GM23338 (cell line): Measurements from ENCODE around the gene PIP4K2B. TPM values are rescaled to one million over a fixed set of nuclear protein-coding genes. Genes with fewer than 3 reads are reported as not detected.

Experiments
- ATAC-seq: fragments of 200-7000 bp; cut with Tn5 transposase; 3 replicates; pipeline ENCODE4 v1.9.1; 2020
- DNase-seq: peaks from one replicate; pipeline ENCODE4 v3.0.0-alpha.2; 2015; ENCODE audit warnings: low spot score
- H2AFZ ChIP-seq: fragments of 200-600 bp; sonication (generic); 2 replicates; pipeline ENCODE4 v1.8.0; 2016; ENCODE audit warnings: antibody characterized with exemption, mild to moderate bottlenecking, moderate library complexity
- H3F3A ChIP-seq: fragments of 200-600 bp; sonication (generic); replicated peaks from 2 replicates; pipeline ENCODE4 v1.8.0; 2017; ENCODE audit warnings: antibody characterized with exemption, mixed run types, low read depth
- H3K27ac ChIP-seq: fragments of 200-600 bp; sonication (generic); 2 replicates; pipeline ENCODE4 v1.6.1; 2016; ENCODE audit warnings: low read depth
- H3K27me3 ChIP-seq: fragments of 200-600 bp; sonication (generic); 2 replicates; pipeline ENCODE4 v1.8.0; 2016; ENCODE audit warnings: mild to moderate bottlenecking, mixed run types, moderate library complexity; ENCODE audit not compliant: insufficient read depth
- H3K36me3 ChIP-seq: fragments of 200-600 bp; sonication (generic); 2 replicates; pipeline ENCODE4 v1.8.0; 2016; ENCODE audit warnings: mild to moderate bottlenecking; ENCODE audit not compliant: insufficient read depth
- H3K4me1 ChIP-seq: fragments of 200-600 bp; sonication (generic); 2 replicates; pipeline ENCODE4 v1.8.0; 2016; ENCODE audit warnings: mild to moderate bottlenecking, moderate library complexity; ENCODE audit not compliant: insufficient read depth
- H3K4me2 ChIP-seq: fragments of 200-600 bp; sonication (generic); 2 replicates; pipeline ENCODE4 v1.7.1; 2017; ENCODE audit warnings: mixed run types
- H3K4me3 ChIP-seq: fragments of 200-600 bp; sonication (generic); 2 replicates; pipeline ENCODE4 v1.6.1; 2016; ENCODE audit warnings: mixed run types
- H3K79me2 ChIP-seq: fragments of 200-600 bp; sonication (generic); replicated peaks from 2 replicates; pipeline ENCODE4 v1.8.0; 2017; ENCODE audit warnings: mild to moderate bottlenecking; ENCODE audit not compliant: insufficient read depth
- H3K9me2 ChIP-seq: fragments of 200-600 bp; sonication (generic); 2 replicates; pipeline ENCODE4 v1.8.0; 2017; ENCODE audit not compliant: insufficient read depth
- H4K20me1 ChIP-seq: fragments of 200-600 bp; sonication (generic); replicated peaks from 2 replicates; pipeline ENCODE4 v1.8.0; 2017; ENCODE audit warnings: mild to moderate bottlenecking; ENCODE audit not compliant: insufficient read depth
- H3K27ac Mint-ChIP-seq: 2 replicates; pipeline ENCODE4 v1.8.0; 2020; ENCODE audit warnings: inconsistent platforms, mild to moderate bottlenecking, moderate library complexity, mixed read lengths
- H3K27me3 Mint-ChIP-seq: 3 replicates; pipeline ENCODE4 v1.8.0; 2022; ENCODE audit warnings: low read depth, mild to moderate bottlenecking, moderate library complexity, mixed read lengths, inconsistent platforms; ENCODE audit not compliant: insufficient read depth, poor library complexity
- H3K36me3 Mint-ChIP-seq: 3 replicates; pipeline ENCODE4 v1.8.0; 2021; ENCODE audit warnings: low read depth, mild to moderate bottlenecking, inconsistent platforms, moderate library complexity, mixed read lengths
- H3K4me1 Mint-ChIP-seq: 3 replicates; pipeline ENCODE4 v1.8.0; 2020; ENCODE audit warnings: mild to moderate bottlenecking, inconsistent platforms, mixed read lengths
- H3K4me3 Mint-ChIP-seq: 3 replicates; pipeline ENCODE4 v1.8.0; 2021; ENCODE audit warnings: moderate library complexity, mild to moderate bottlenecking, inconsistent platforms, mixed read lengths
- H3K9me3 Mint-ChIP-seq: 3 replicates; pipeline ENCODE4 v1.8.0; 2020; ENCODE audit warnings: moderate library complexity, mild to moderate bottlenecking, inconsistent platforms, mixed read lengths
- CREB1 ChIP-seq: fragments of 250-450 bp; sonication (Bioruptor Pico); IDR thresholded peaks from 2 replicates; pipeline ENCODE4 v1.5.0; 2020; ENCODE audit warnings: low read depth, mild to moderate bottlenecking, moderate library complexity
- ETS1 ChIP-seq: IDR thresholded peaks from 2 replicates; pipeline ENCODE4 v1.6.1; 2016; ENCODE audit warnings: antibody characterized with exemption
- EZH2 ChIP-seq: fragments of 200-600 bp; sonication (generic); IDR thresholded peaks from one replicate; pipeline ENCODE4 v1.8.0; 2017; ENCODE audit warnings: antibody characterized with exemption, mild to moderate bottlenecking, low read depth; ENCODE audit not compliant: unreplicated experiment
- EZH2phosphoT487 ChIP-seq: fragments of 200-600 bp; sonication (generic); IDR thresholded peaks from one replicate; pipeline ENCODE4 v1.8.1; 2018; ENCODE audit warnings: antibody characterized with exemption; ENCODE audit not compliant: unreplicated experiment
- JUNB ChIP-seq: IDR thresholded peaks from one replicate; pipeline ENCODE4 v1.6.1; 2016; ENCODE audit warnings: antibody characterized with exemption; ENCODE audit not compliant: unreplicated experiment
- NANOG ChIP-seq: IDR thresholded peaks from 2 replicates; pipeline ENCODE4 v1.6.1; 2016; ENCODE audit warnings: antibody characterized with exemption, borderline replicate concordance
- POLR2AphosphoS5 ChIP-seq: IDR thresholded peaks from 2 replicates; pipeline ENCODE4 v1.6.1; 2016; ENCODE audit warnings: antibody characterized with exemption, low read depth
- REST ChIP-seq: IDR thresholded peaks from one replicate; pipeline ENCODE4 v1.6.1; 2018; ENCODE audit warnings: antibody characterized with exemption; ENCODE audit not compliant: unreplicated experiment
- STAT1 ChIP-seq: IDR thresholded peaks from one replicate; pipeline ENCODE4 v1.6.1; 2016; ENCODE audit warnings: antibody characterized with exemption; ENCODE audit not compliant: unreplicated experiment
- ZNF114 ChIP-seq: fragments of 250-450 bp; sonication (Bioruptor Pico); IDR thresholded peaks from 2 replicates; pipeline ENCODE4 v1.5.0; 2020; ENCODE audit warnings: mild to moderate bottlenecking, moderate library complexity
- ZNF331 ChIP-seq: fragments of 250-450 bp; sonication (Bioruptor Pico); IDR thresholded peaks from 2 replicates; pipeline ENCODE4 v1.5.0; 2020; ENCODE audit warnings: low read depth, mild to moderate bottlenecking, moderate library complexity
- ZNF462 ChIP-seq: fragments of 250-450 bp; sonication (Bioruptor Pico); IDR thresholded peaks from 2 replicates; pipeline ENCODE4 v1.5.0; 2020; ENCODE audit warnings: mild to moderate bottlenecking, moderate library complexity
- polyA plus RNA-seq: library from polyadenylated mRNA; unstranded; fragments of >200 nt; fragmentation: Nextera tagmentation; extraction: Ambion mirVana; gene quantifications from 2 replicates; pipeline ENCODE4 v1.2.1, GENCODE V29; 2016
- total RNA-seq: library from RNA; depleted of rRNA; stranded (reverse); fragments of >200 nt; shearing (Covaris generic); gene quantifications from 2 replicates; pipeline ENCODE4 v1.2.3, GENCODE V29; 2014
- TF ChIP-seq, protein P1 (sequence below), 2 experiments: fragments of 200-600 bp in 1 of 2; sonication (generic) in 1 of 2; conservative IDR thresholded peaks; 2 replicates each; pipeline versions ENCODE4 v1.5.1 to v1.6.1; 2016 to 2017; ENCODE audit warnings: antibody characterized with exemption in 2 of 2, low read depth in 2 of 2, mild to moderate bottlenecking in 2 of 2, moderate library complexity in 1 of 2

The PIP4K2B gene
- total and polyA plus RNA-seq, 2 experiments from 2014 or later, result 9.5 to 43.4 TPM

GRCh38 chr17:38738007-38738662 is 61.2 kb downstream of the PIP4K2B start:
- H4K20me1 ChIP-seq, result peaks cover 43% of the 10 kb centered on the region
- H3K4me3 ChIP-seq, result no peak overlapping the region
- H3K27me3 ChIP-seq, result no peaks in the 10 kb centered on the region
- Mint-ChIP-seq H3K4me1 (peaks cover 39% of the 10 kb centered on the region), H3K36me3 (peaks cover 78% of the 10 kb centered on the region), H3K4me3 (no peak overlapping the region; the same call in 2 of the 3 replicates), H3K27me3 (peaks cover 18% of the 10 kb centered on the region), H3K27ac (no peak overlapping the region), H3K9me3 (no peaks in the 10 kb centered on the region)
- peaks cover 33% of the 10 kb centered on the region for H3K79me2 ChIP-seq
- peaks cover 5% of the 10 kb centered on the region for H3K36me3 ChIP-seq
- DNase-seq (no peak), ATAC-seq (no peak)
- H3K4me2 ChIP-seq, result no peak overlapping the region
- no peaks in the 10 kb centered on the region for H3K9me2 ChIP-seq
- peaks cover 12% of the 10 kb centered on the region; the same call in 1 of the 2 replicates for H3F3A ChIP-seq
- TF ChIP-seq NANOG (no peak), POLR2AphosphoS5 (no peak), JUNB (no peak), ZNF114 (CRISPR knock-in tag) (no peak), REST (no peak), ZNF462 (no peak), STAT1 (no peak), EZH2phosphoT487 (no peak), CREB1 (CRISPR knock-in tag) (no peak), ETS1 (no peak), ZNF331 (no peak), EZH2 (no peak)
- TF ChIP-seq, protein P1, sequence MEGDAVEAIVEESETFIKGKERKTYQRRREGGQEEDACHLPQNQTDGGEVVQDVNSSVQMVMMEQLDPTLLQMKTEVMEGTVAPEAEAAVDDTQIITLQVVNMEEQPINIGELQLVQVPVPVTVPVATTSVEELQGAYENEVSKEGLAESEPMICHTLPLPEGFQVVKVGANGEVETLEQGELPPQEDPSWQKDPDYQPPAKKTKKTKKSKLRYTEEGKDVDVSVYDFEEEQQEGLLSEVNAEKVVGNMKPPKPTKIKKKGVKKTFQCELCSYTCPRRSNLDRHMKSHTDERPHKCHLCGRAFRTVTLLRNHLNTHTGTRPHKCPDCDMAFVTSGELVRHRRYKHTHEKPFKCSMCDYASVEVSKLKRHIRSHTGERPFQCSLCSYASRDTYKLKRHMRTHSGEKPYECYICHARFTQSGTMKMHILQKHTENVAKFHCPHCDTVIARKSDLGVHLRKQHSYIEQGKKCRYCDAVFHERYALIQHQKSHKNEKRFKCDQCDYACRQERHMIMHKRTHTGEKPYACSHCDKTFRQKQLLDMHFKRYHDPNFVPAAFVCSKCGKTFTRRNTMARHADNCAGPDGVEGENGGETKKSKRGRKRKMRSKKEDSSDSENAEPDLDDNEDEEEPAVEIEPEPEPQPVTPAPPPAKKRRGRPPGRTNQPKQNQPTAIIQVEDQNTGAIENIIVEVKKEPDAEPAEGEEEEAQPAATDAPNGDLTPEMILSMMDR (conservative IDR thresholded peaks at IDR 0.05; ENCODE audit: low read depth in 2 of 2), result no peak
- peaks cover 9% of the 10 kb centered on the region; the same call in 1 of the 2 replicates for H3K4me1 ChIP-seq
- no peak overlapping the region for H3K27ac ChIP-seq
- H2AFZ ChIP-seq, result no peak overlapping the region
